ELF-1 (cell line): ENCODE measurements around the gene ZDHHC7.

Experiments used
- DNase-seq: peaks from one replicate; pipeline ENCODE4 v3.0.0-alpha.2; 2016; ENCODE audit warnings: low read depth, low spot score

Gene ZDHHC7

GRCh38 chr16:85019659-85020245, 8.4 kb upstream of the ZDHHC7 start:
- DNase-seq: no peak

GRCh38 chr16:85018529-85019236, 7.3 kb upstream of the ZDHHC7 start:
- no peak for DNase-seq

- DNase-seq: no peak
Observed at GRCh38 chr16:85017633-85018032, 6.3 kb upstream of the ZDHHC7 start.

- no peak for DNase-seq
Observed at GRCh38 chr16:85017151-85017550, 5.8 kb upstream of the ZDHHC7 start.

- DNase-seq: no peak
Observed at GRCh38 chr16:85015481-85016187, 4.3 kb upstream of the ZDHHC7 start.

- DNase-seq: no peak
Observed at GRCh38 chr16:85014311-85014710, 3.0 kb upstream of the ZDHHC7 start.

- no peak for DNase-seq
Observed at GRCh38 chr16:85011846-85012284, 530 bp upstream of the ZDHHC7 start.

GRCh38 chr16:85010446-85010930, 847 bp downstream of the ZDHHC7 start:
- no peak for DNase-seq

GRCh38 chr16:85008271-85008670, 3.1 kb downstream of the ZDHHC7 start:
- no peak for DNase-seq

GRCh38 chr16:85007496-85008214, 3.7 kb downstream of the ZDHHC7 start:
- no peak for DNase-seq

- no peak for DNase-seq
Observed at GRCh38 chr16:85006639-85007038, 4.7 kb downstream of the ZDHHC7 start.

- no peak for DNase-seq
Observed at GRCh38 chr16:85005285-85006069, 5.9 kb downstream of the ZDHHC7 start.

GRCh38 chr16:85004587-85005205, 6.6 kb downstream of the ZDHHC7 start:
- no peak for DNase-seq

GRCh38 chr16:85003725-85004586, 7.4 kb downstream of the ZDHHC7 start:
- no peak for DNase-seq

GRCh38 chr16:85003076-85003475, 8.3 kb downstream of the ZDHHC7 start:
- DNase-seq: no peak

GRCh38 chr16:85002608-85003007, 8.7 kb downstream of the ZDHHC7 start:
- no peak for DNase-seq

GRCh38 chr16:85002099-85002541, 9.2 kb downstream of the ZDHHC7 start:
- no peak for DNase-seq

GRCh38 chr16:84999857-85000480, 11.4 kb downstream of the ZDHHC7 start:
- no peak for DNase-seq

- no peak for DNase-seq
Observed at GRCh38 chr16:84999200-84999599, 12.1 kb downstream of the ZDHHC7 start.
